ENCODE results near the gene PSG3. TPM values are rescaled to one million over a fixed set of nuclear protein-coding genes. Genes with fewer than 3 reads are reported as not detected.
"Not testable (repeated sequence)": the region's sequence is repeated elsewhere in the genome, so short reads cannot be mapped to it uniquely, and the experiment has no call there.

PSG3 gene
- 64.4 and 66.1 TPM in 2 replicates for total RNA-seq (2014; rRNA removed; shearing (Covaris generic))

DNA sequence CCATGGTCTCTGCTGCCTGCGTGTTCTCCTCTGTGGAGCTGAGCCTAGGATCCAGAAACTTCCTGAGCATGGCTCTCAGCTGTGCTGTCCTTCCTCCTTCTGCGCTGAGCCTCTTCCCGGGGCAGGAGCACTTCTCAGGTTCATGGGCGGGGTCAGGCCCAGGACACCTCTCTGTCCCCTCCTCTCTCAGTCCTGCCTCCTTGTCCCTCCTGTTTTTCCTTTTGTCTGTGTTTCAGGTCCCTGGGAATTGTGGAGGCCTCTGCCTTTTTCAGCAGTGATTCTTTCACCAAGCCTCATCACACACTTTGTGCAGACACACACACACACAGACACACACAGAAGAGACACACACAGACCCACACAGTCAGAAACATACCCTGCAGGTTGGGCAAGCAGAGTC lies at the start of gene PSG3:
Gene PSG3 (minus strand): TSS at position 101 of the 400 bp plus-strand sequence. CDS start 97 bp downstream, at position 4.
- in situ Hi-C loops (cut with HindIII; ENCODE audit: low sequenced_read_pairs); DNase-seq (ENCODE audit: low spot score): not testable (repeated sequence)

DNA sequence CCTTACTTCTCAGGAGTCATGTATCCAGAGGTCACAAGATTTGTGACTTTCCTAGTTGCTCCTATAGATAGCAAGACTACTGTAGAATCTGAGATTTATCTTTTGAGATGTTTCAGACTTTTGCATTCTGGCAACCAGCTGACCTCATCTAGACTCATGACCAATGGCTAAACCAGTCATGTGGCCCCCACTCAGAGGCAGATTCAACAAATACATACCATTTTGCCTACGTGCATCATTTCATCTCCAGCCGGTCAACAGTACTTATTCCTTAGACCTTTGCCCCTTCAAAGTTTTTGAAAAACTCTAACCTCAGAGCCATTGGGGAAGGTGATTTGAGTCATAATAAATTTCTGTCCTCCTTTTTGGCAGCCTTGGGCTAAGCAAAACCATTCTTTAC lies 48.5 kb upstream of the PSG3 start:
- in situ Hi-C loops (cut with HindIII; ENCODE audit: low sequenced_read_pairs) = not testable (repeated sequence)
- DNase-seq (ENCODE audit: low spot score) = peak; percentile 49

DNA sequence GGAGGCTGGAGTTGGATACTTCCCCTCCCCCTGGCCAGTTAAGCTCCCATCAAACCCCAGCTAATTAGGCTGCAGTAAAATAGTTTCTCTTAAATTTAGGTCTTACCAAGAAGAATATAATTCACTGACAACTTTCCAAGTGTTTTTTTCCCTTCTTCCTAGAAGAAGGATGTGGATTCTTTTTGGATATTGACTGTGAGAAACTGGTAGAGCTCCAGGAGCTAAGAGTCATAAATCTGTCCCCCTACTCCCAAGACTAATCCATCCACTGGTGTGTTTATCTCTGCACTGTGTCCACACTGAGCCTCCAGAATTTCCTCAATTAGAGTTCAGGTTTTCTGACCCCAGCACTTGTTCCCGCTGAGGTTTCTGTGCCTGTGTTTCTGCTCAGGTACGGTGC lies 47.5 kb upstream of the PSG3 start:
- DNase-seq (ENCODE audit: low spot score) = peak; percentile 57
- in situ Hi-C loops (cut with HindIII; ENCODE audit: low sequenced_read_pairs) = not testable (repeated sequence)

DNA sequence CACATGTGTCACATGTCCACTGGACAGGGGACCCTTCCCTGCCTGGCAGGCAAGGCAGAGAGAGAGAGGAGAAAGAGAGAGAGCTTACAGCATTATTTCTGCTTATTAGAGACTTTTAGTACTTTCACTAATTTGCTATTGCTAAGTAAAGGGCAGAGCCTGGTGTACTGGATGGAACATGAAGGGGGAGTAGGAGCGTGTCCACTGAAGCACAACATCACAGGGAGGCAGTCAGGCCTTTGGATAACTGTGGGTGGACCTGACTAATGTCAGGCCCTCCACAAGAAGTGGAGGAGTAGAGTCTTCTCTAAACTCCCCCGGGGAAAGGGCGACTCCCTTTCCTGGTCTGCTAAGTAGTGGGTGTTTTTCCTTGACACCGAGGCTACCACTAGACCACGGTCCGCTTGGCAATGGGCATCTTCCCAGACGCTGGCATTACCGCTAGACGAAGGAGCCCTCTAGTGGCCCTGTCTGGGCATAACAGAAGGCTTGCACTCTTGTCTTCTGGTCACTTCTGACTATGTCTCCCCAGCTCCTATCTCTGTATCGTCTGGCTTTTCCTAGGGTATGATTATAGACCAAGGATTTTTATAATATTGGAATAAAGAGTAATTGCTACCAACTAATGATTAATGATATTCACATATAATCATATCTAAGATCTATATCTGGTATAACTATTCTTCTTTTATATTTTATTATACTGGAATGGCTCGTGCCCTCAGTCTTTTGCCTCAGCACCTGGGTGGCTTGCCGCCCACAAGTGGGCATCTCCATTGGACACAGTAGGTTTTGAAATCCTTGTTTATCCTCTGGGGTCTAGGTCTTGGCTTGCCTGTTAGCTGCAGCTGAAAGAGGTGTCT lies 36.7 kb upstream of the PSG3 start:
- in situ Hi-C loops (cut with HindIII; ENCODE audit: low sequenced_read_pairs) = not testable (repeated sequence)
- DNase-seq (ENCODE audit: low spot score) = peak; percentile 82

DNA sequence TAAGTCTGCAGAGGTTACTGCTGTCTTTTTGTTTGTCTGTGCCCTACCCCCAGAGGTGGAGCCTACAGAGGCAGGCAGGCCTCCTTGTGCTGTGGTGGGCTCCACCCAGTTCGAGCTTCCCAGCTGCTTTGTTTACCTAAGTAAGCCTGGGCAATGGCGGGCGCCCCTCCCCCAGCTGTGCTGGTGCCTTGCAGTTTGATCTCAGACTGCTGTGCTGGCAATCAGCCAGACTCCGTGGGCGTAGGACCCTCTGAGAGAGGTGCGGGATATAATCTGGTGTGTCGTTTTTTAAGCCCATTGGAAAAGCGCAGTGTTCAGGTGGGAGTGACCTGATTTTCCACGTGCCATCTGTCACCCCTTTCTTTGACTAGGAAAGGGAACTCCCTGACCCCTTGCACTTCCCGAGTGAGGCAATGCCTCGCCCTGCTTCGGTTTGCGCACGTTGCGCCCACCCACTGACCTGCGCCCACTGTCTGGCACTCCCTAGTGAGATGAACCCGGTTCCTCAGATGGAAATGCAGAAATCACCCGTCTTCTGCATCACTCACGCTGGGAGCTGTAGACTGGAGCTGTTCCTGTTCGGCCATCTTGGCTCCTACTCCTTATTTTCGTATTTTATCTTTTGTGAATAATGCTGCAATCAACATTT lies 34.4 kb upstream of the PSG3 start:
- in situ Hi-C loops (cut with HindIII; ENCODE audit: low sequenced_read_pairs); DNase-seq (ENCODE audit: low spot score): not testable (repeated sequence)

DNA sequence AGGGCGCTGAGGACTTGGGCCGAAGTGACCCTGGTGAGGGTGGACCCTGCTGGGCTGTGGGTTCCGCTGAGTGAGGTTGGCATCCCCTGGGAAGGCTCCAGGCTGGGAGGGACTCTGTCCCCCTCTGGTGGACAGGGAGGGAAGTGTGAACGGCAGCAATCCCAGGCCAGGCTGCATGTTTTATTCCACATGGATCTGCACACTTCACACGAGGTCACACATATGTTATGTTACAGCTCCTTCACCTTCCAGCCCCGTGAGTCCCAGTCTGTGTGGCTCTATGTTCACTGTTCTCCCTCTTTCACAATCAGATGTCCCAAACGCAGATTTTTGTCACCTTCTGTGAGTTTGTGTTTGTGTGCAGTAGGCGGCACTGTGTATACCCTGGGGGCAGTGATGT lies 27.0 kb upstream of the PSG3 start:
- in situ Hi-C loops (cut with HindIII; ENCODE audit: low sequenced_read_pairs); DNase-seq (ENCODE audit: low spot score): not testable (repeated sequence)

DNA sequence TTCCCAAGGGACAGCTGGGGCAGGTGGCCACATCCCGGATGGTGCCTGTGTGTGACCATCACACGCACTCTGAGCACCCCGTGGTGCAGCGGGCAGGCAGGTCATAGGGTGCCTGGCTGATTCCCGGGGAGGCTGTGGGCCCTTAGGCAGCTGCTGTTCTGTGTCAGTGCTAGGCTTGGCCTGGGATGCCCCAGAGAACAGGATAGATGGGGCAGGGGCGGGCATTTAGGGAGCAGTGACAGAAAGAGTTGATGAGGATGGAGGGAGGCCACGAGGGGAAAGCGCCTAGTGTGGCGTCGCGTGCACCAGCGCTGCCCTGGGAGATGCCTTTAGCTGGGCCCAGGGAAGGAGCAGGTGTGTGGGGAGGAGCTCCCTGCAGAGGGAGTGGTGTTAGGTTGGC lies 26.6 kb upstream of the PSG3 start:
- in situ Hi-C loops (cut with HindIII; ENCODE audit: low sequenced_read_pairs); DNase-seq (ENCODE audit: low spot score): not testable (repeated sequence)

DNA sequence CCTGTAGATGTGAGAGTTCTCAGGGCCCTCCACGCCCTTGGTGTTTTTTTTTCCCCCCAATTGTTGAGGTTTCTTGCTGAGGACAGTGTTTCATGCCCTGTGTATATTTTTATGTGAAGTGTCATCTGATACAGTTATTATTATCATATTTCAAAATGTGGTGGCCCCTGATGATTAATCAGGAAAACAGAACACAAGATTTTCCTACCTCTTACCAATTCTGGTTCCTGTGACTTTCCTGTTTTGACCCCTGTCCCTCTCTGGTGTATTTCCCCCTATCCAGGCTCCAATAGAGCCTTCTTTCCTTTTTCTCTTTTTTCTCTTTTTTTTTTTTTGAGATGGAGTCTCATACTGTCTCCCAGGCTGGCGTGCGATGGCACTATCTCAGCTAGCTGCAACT lies 24.6 kb upstream of the PSG3 start:
- in situ Hi-C loops (cut with HindIII; ENCODE audit: low sequenced_read_pairs) = no loop called here
- no peak for DNase-seq (ENCODE audit: low spot score)

DNA sequence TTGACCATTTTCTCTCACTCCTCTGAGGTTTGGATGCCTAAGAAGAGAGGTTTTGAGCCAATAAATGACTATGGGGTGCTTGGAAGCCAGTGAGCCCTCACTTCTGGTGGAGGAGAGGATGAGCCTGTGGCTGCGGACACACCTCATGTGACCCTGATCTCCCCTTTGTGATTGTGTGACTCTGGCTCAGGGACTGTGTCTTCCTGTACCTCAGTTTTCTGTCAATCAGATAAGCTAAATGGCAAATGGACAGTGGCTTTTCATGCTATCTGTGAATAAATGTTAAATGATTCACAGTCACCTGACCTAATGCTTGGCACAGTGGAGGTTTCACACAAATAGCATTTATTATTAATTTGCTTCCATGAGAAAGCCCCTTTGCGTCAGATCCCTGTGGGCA lies 22.5 kb upstream of the PSG3 start:
- peak; percentile 20 for DNase-seq (ENCODE audit: low spot score)

DNA sequence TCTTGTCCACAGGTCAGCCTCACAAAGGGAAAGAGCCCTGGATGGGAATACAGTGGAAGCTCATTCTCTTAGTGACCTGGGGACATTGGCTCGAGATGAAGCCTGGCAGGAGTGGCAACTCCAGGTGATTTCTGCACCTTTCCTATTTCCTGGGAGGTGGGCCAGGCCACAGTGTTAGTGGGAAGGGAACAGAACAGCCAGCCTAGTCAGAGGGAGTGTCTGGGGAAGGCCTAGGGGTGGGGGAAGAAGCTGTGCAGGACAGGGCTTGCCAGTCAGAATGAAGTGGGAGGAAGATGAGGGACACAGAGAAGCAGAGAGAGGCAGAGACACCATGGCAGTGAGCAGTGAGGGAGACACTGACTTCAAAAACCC lies 21.6 kb upstream of the PSG3 start:
- in situ Hi-C loops (cut with HindIII; ENCODE audit: low sequenced_read_pairs) = not testable (repeated sequence)

More for the DNA sequence above, 22.5 kb upstream of the PSG3 start:
- in situ Hi-C loops (cut with HindIII; ENCODE audit: low sequenced_read_pairs) = no loop called here

DNA sequence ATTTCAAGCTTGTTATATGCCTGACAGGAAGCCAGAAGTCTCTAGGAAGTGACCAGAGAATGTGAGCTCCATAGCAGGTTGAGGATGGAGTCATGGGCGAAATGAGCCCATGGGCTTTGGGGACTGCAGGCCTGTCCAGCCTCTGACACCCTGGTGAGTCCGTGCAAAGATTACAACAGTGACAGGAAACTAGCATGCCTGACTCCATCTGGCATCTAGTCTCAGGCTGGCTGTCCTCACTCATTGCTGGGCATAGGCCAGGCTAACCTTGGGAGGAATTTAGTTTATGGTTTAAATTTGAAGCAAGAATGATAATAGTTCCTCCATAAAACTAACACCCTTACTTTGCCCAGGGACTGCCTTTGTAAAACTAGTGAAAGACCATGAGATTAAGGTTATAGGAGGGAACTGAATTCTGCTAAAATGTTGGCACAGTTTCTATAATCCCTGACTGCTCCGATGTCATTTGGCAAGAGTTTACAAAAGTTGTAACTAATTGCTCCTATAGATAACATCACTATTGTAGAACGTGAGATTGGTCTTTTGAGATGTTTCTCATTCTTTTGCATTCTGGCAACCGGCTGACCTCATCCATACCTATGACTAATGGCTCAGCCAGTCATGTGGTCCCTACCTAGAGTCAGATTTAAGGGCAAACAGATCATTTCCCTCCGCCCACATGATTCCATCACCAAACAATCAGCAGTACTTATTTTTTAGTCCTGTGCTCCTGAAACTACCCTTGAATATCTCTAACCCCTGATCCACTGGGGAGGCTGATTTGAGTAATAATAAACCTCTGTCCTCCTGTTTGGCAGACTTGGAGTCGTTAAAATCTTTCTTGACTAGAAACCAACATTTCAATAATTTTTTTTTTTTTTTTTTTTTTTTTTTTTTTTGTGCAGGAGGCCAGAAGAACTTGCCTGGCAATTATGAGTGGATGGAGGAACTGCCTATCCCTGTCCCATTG lies 21.0 kb upstream of the PSG3 start:
- in situ Hi-C loops (cut with HindIII; ENCODE audit: low sequenced_read_pairs) = not testable (repeated sequence)
- peak; percentile 80 for DNase-seq (ENCODE audit: low spot score)

More for the DNA sequence above, 21.6 kb upstream of the PSG3 start:
- not testable (repeated sequence) for DNase-seq (ENCODE audit: low spot score)

DNA sequence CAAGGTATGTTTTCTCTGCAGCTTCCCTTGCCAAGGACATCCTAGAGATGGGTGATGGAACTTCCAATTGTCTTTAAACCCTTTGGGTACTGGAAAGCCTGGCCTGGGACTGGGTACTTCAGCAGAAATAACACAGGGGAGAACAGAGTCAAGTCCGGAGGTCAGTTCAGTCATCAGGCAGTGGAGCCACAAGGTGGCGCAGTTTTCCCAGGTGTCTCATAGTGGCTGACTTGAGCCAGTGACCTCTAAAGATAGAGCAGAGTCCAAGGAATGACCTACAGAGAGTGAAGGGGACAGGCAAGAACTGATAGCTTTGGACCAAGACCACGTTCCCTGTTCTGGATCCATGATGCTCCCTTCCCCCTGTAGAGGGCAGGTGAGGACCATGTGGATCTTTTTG lies 18.4 kb upstream of the PSG3 start:
- in situ Hi-C loops (cut with HindIII; ENCODE audit: low sequenced_read_pairs); DNase-seq (ENCODE audit: low spot score): not testable (repeated sequence)

DNA sequence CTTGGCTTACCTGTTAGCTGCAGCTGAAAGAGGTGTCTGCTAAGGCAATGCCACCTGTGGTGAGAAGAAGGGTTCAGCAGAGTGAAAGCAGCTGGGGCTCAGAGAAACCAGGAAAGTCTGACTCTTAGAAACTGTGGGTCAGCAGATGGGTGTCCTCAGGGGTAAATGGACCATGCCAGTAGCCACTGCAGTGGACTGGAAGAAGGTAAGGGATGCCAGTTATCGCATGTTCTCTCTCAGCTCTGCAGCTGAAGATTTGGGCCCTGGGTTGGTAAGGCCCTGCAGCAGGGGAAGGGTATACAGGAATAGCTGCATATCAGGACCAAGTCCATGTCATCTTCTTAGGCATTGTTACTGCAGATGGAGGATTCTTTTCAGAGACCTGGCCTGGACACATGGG lies 12.0 kb upstream of the PSG3 start:
- in situ Hi-C loops (cut with HindIII; ENCODE audit: low sequenced_read_pairs); DNase-seq (ENCODE audit: low spot score): not testable (repeated sequence)

DNA sequence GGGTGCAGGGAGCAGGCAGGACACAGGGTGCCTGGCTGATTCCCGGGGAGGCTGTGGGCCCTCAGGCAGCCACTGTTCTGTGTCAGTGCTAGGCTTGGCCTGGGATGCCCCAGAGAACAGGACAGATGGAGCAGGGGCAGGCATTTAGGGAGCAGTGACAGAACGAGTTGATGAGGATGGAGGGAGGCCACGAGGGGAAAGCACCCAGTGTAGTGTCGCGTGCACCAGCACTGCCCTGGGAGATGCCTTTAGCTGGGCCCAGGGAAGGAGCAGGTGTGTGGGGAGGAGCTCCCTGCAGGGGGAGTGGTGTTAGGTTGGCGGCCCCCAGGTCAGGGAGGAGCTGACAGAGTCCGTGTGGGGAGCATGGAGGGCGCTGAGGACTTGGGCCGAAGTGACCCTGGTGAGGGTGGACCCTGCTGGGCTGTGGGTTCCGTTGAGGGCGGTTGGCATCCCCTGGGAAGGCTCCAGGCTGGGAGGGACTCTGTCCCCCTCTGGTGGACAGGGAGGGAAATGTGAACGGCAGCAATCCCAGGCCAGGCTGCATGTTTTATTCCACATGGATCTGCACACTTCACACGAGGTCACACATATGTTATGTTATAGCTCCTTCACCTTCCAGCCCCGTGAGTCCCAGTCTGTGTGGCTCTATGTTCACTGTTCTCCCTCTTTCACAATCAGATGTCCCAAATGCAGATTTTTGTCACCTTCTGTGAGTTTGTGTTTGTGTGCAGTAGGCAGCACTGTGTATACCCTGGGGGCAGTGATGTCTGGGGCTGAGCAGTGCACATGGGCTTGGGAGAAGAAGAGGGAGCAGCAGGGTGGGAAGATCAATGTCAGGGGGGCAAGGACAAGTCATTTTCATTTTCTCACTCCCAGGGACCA lies 1.7 kb upstream of the PSG3 start:
- DNase-seq (ENCODE audit: low spot score); in situ Hi-C loops (cut with HindIII; ENCODE audit: low sequenced_read_pairs): not testable (repeated sequence)

DNA sequence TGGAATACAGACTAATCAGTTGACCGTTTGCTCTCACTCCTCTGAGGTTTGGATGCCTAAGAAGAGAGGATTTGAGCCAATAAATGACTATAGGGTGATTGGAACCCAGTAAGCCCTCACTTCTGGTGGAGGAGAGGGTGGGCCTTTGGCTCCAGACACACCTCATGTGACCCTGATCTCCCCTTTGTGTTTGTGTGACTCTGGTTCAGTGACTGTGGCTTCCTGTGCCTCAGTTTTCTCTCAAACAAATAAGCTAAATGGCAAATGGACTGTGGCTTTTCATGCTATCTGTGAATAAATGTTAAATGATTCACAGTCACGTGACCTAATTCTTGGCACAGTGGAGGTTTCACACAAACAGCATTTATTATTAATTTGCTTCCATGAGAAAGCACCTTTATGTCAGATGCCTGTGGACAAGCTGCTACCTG lies 2.7 kb downstream of the PSG3 start:
- in situ Hi-C loops (cut with HindIII; ENCODE audit: low sequenced_read_pairs); DNase-seq (ENCODE audit: low spot score): not testable (repeated sequence)

DNA sequence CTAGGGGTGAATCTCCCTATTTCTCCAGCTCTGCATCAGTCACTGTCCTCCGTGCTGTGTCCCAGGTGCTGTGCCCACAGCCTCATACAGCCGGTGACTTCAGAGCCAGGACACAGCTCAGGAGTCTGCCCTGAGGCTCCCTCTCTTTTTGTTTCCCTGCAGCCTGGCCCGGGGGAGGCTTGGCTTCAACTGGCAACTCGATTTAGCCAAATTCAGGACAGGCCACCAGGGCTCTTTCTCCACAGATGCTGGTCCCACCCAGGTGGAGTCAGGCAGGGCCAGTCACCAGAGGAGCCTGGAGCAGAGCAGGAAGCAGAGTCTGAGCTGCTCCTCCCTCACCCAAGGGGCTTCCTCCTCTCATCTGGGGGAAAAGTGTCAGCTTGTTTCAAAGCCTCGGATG lies 11.9 kb downstream of the PSG3 start:
- in situ Hi-C loops (cut with HindIII; ENCODE audit: low sequenced_read_pairs); DNase-seq (ENCODE audit: low spot score): not testable (repeated sequence)

DNA sequence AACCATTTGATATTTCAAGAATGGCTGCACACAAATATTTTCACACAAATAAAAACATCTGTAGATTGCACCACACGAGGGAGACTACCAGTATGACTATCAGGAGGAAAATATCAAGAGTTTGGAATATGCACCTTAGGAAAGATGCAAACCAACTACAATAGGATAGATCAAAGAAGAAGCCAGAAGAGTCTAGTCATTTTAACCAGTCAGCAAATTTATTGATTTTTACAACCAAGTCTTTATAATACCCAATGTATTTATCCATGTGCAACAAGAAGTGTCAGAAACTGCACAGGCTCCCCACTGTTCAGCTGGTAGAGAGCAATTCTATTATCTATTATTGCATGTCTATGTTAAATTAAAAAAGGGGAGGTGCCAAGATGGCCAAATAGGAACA lies 26.3 kb downstream of the PSG3 start:
- in situ Hi-C loops (cut with HindIII; ENCODE audit: low sequenced_read_pairs); DNase-seq (ENCODE audit: low spot score): not testable (repeated sequence)

DNA sequence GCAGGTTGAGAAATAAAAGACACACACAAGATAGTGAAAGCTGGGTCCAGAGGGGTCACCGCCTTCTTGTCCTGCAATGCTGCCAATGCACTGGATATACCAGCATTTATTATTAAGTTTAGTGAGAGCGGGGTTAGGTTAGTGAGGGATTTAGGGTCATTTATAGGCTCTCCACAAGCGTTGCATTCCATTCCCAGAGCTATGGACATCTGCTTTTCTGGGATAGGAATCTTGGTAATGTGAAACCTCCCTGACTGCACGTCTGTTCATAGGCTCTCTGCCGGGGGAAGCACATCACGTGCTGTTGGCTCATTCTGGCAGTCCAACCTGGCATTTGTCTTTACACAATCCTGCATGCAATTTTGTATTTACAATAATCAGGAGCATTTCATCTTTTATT lies 27.5 kb downstream of the PSG3 start:
- in situ Hi-C loops (cut with HindIII; ENCODE audit: low sequenced_read_pairs); DNase-seq (ENCODE audit: low spot score): not testable (repeated sequence)
